Measurements from ENCODE around the gene CDC14A. TPM values are rescaled to one million over a fixed set of nuclear protein-coding genes. Genes with fewer than 3 reads are reported as not detected.

CDC14A gene
- total RNA-seq, 2 donors from 2014 or later, result 7.3 to 16.5 TPM

GRCh38 chr1:100449477-100449876 lies 97.2 kb downstream of the CDC14A start:
- Histone ChIP-seq H3K27ac (no peak overlapping the region), H3K9me3 (no peaks in the 10 kb centered on the region), H3K27me3 (no peaks in the 10 kb centered on the region), H3K36me3 (replicated peaks in 1 of 2; ENCODE audit: insufficient read depth in 1 of 2, low read depth in 2 of 2) (no peaks in the 10 kb centered on the region), H3K4me3 (no peak overlapping the region), H3K4me1 (peaks cover 7% of the 10 kb centered on the region)
- TF ChIP-seq POLR2A (IDR thresholded peaks at IDR 0.05), result no peak
- intact Hi-C loops (cut with DNase I), result no loop called here
- 76 to 89% methylated on average over 4 of the region's 4 CpGs for WGBS, 2 donors
- DNase-seq (no peak), ATAC-seq (no peak)

- ATAC-seq, result no peak
- no peak overlapping the region for H3K27ac ChIP-seq
- TF ChIP-seq POLR2A (IDR thresholded peaks at IDR 0.05) (no peak), CTCF (IDR thresholded peaks at IDR 0.05) (no peak)
- intact Hi-C loops (cut with DNase I), result no loop called here
- no peaks in the 10 kb centered on the region for H3K9me3 ChIP-seq
- WGBS, 2 donors, result 23 to 27% methylated on average over 1 of the region's 1 CpG
- no peak for DNase-seq
- no peaks in the 10 kb centered on the region for H3K36me3 ChIP-seq (replicated peaks in 1 of 2; ENCODE audit: insufficient read depth in 1 of 2, low read depth in 2 of 2)
- no peak overlapping the region for H3K4me3 ChIP-seq
- H3K27me3 ChIP-seq, result no peaks in the 10 kb centered on the region
- peaks cover 7% of the 10 kb centered on the region for H3K4me1 ChIP-seq
Measured at GRCh38 chr1:100452641-100453040, 100.3 kb downstream of the CDC14A start.

GRCh38 chr1:100455478-100456072 lies 103.3 kb downstream of the CDC14A start:
- no peak for ATAC-seq
- Histone ChIP-seq H3K27ac (no peak overlapping the region), H3K4me1 (peaks cover 7% of the 10 kb centered on the region), H3K4me3 (no peak overlapping the region), H3K9me3 (no peaks in the 10 kb centered on the region), H3K27me3 (no peaks in the 10 kb centered on the region), H3K36me3 (replicated peaks in 1 of 2; ENCODE audit: insufficient read depth in 1 of 2, low read depth in 2 of 2) (no peaks in the 10 kb centered on the region)
- intact Hi-C loops (cut with DNase I), result no loop called here
- DNase-seq, result no peak
- TF ChIP-seq CTCF (IDR thresholded peaks at IDR 0.05) (peak; percentile 9 to 68 (median 43)), POLR2A (IDR thresholded peaks at IDR 0.05) (no peak)

- Histone ChIP-seq H3K4me3 (no peak overlapping the region), H3K4me1 (peaks cover 7% of the 10 kb centered on the region), H3K36me3 (replicated peaks in 1 of 2; ENCODE audit: insufficient read depth in 1 of 2, low read depth in 2 of 2) (no peaks in the 10 kb centered on the region), H3K27me3 (no peaks in the 10 kb centered on the region), H3K27ac (peak overlapping the region in 1 of 4 donors; percentile 28), H3K9me3 (no peaks in the 10 kb centered on the region)
- intact Hi-C loops (cut with DNase I), result no loop called here
- ATAC-seq (no peak), DNase-seq (no peak)
- no peak for TF ChIP-seq POLR2A (IDR thresholded peaks at IDR 0.05)
- TF ChIP-seq CTCF (IDR thresholded peaks at IDR 0.05), result no peak
- WGBS, 2 donors, result 63 to 65% methylated on average over 2 of the region's 2 CpGs
Measured at GRCh38 chr1:100456880-100457279, 104.6 kb downstream of the CDC14A start.

- H3K9me3 ChIP-seq, result no peaks in the 10 kb centered on the region
- H3K36me3 ChIP-seq (replicated peaks in 1 of 2; ENCODE audit: insufficient read depth in 1 of 2, low read depth in 2 of 2), result no peaks in the 10 kb centered on the region
- no peak for ATAC-seq
- intact Hi-C loops (cut with DNase I), result no loop called here
- no peaks in the 10 kb centered on the region for H3K27me3 ChIP-seq
- no peak overlapping the region for H3K4me3 ChIP-seq
- TF ChIP-seq POLR2A (IDR thresholded peaks at IDR 0.05) (no peak), CTCF (IDR thresholded peaks at IDR 0.05) (no peak)
- 82 to 85% methylated on average over 2 of the region's 2 CpGs for WGBS, 2 donors
- H3K4me1 ChIP-seq, result peaks cover 6% of the 10 kb centered on the region
- no peak overlapping the region for H3K27ac ChIP-seq
- no peak for DNase-seq
Measured at GRCh38 chr1:100457683-100458082, 105.4 kb downstream of the CDC14A start.

Data from body of pancreas (tissue), 4 donors.